ENCODE data around the gene GREM2.

- no peak for TF ChIP-seq CTCF (IDR thresholded peaks at IDR 0.05)
- TF ChIP-seq POLR2AphosphoS5 (IDR thresholded peaks at IDR 0.05; ENCODE audit: low read depth, low read length) = no peak
- TF ChIP-seq TCF7L2 (IDR thresholded peaks at IDR 0.05; ENCODE audit: low read depth, low read length) = no peak
- no peak for TF ChIP-seq SIN3A (IDR thresholded peaks at IDR 0.05; ENCODE audit: borderline replicate concordance, insufficient read depth, low read depth, low read length)
- TF ChIP-seq REST (IDR thresholded peaks at IDR 0.05; ENCODE audit: insufficient read depth in 1 of 2, low read depth in 2 of 2, low read length in 1 of 2) = no peak
These were observed 149.1 kb downstream of the GREM2 start for GRCh38 chr1:240462766-240463395.
